ENCODE data around the gene BCL7A. TPM values are rescaled to one million over a fixed set of nuclear protein-coding genes. Genes with fewer than 3 reads are reported as not detected.

The BCL7A gene
- total RNA-seq, 4 donors from 2014 or later = 2.8 to 4.9 (median 3.4) TPM

- no peak for TF ChIP-seq CTCF (IDR thresholded peaks at IDR 0.05)
- DNase-seq (ENCODE audit: low spot score) (no peak), ATAC-seq (ENCODE audit: low FRiP score) (peak; percentile 93)
These were observed 50.6 kb downstream of the BCL7A start for GRCh38 chr12:122072031-122072970.

- no peak for TF ChIP-seq CTCF (IDR thresholded peaks at IDR 0.05)
- ATAC-seq (ENCODE audit: low FRiP score) = no peak
These were observed 52.1 kb downstream of the BCL7A start for GRCh38 chr12:122073815-122074214.

DNA sequence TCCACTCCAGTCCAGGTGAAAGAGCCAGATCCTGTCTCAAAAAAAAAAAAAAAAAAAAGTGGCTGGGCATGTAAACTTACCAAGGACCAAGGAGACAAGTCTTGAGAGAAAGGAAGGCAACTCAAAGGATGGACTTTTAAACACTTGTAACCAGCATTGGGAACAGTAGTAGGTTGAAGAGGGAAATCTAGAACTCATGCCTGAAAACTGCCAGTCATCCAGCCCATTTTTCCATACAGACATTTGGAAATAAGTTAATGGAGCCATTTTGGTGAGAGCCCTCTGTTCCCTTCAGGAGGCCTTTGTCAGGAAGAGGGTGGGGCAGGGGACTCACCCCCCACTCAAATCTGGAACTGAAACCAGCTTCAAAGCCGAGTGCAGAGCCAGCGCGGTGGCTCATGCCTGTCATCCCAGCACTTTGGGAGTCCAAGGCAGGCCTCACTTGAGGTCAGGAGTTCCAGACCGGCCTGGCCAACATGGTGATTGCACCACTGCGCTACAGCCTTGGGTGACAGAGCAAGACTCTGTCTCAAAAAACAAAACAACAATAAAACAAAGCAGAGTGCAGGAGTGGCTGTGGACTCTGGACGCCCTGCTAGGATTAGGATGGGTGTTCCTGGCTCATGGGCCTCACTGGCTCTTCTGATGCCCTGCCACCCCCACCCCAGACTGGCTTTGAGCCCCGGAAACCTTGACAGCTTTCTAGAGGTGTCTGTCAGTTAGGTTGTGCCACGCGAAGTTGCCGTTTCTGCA, 55.2 kb downstream of the BCL7A start:
- no peak for TF ChIP-seq CTCF (IDR thresholded peaks at IDR 0.05)
- DNase-seq (ENCODE audit: low spot score) (no peak), ATAC-seq (ENCODE audit: low FRiP score) (no peak)

More at GRCh38 chr12:122073815-122074214, 52.1 kb downstream of the BCL7A start:
- no peak for DNase-seq (ENCODE audit: low spot score)

DNA sequence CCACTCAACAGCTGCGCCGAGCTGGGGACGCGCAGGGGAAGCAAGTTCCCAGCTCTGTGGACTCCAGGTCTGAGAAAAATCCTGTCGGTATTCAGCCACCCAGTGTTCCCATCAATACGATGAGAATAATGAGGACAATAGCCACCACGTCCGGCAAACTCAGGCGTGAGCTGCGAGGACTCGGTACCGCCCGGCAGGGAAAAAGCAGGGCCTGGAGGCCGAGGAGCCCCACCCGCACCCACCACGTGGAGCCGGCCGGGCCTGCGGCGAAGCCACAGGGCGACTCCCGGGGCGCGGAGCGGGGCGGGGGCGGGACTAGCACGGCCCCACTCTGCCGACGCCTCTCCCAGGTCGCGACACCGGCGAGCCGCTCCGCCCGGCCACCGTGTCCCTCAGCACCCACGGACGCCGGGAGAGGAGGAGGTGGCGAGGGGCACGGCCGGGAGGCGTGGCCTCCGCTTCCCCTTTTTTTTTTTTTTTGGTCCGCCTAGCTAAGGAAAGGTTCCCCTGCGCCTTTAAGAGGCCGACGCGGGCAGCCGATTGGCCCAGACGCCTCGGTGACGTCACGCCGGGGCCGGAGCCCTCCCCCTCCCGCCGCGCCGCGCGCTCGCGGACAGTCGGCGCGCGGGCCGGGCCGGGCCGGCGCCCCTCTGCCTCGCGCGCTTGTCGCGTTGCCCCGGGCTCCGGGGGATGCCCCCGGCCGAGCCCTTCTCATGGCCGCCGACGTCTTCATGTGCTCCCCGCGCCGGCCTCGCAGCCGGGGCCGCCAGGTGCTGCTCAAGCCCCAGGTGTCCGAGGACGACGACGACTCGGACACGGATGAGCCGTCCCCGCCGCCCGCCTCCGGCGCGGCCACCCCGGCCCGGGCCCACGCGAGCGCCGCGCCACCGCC, 56.7 kb downstream of the BCL7A start, which contains the start of gene MLXIP:
MLXIP (plus strand) TSS at position 616 of the 892 bp plus-strand sequence; CDS start at position 714, 98 bp downstream.
- TF ChIP-seq CTCF (IDR thresholded peaks at IDR 0.05) = no peak
- peak; percentile 86 for ATAC-seq (ENCODE audit: low FRiP score)
- peak; percentile 81 for DNase-seq (ENCODE audit: low spot score)

- DNase-seq (ENCODE audit: low spot score) (no peak), ATAC-seq (ENCODE audit: low FRiP score) (peak; percentile 2)
- no peak for TF ChIP-seq CTCF (IDR thresholded peaks at IDR 0.05)
These were observed 57.4 kb downstream of the BCL7A start for GRCh38 chr12:122079033-122079531.

DNA sequence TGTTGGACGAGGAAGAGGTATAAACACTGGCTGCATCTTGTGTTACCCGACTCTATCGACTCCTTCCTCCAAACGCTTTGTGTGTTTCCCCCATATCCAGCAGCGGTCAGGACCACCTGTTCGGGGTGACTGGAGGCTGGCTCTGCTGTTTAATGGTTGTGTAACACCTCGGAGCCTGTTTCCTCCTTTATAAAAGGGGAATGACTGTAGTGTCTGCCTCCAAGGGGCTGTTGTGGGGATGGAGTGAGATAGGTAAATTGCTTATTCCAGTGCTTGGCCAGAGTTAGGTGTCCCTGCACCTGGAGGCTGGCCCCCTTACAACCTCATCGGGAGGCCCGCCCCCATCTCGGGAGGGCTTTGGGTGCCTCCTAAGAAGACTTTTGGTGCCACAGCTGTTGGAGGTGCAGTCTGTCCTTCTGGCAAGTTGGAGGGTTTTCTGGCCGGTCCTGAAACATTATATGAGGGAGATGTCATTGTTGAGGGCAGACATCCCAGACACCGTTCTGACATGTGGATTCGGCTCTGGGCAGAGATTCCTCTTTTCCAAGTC, 57.9 kb downstream of the BCL7A start:
- no peak for DNase-seq (ENCODE audit: low spot score)

More for the DNA sequence above, 57.9 kb downstream of the BCL7A start:
- ATAC-seq (ENCODE audit: low FRiP score) = no peak
- no peak for TF ChIP-seq CTCF (IDR thresholded peaks at IDR 0.05)

Measured in omental fat pad (tissue), 4 donors.